T-helper 1 cell treated with Interleukin-12 subunit alpha and Interleukin-12 subunit beta and Interleukin-4 antibody, amounts not matched to agents 30 μg/mL and 1 μg/mL, for 36 hours (primary cell): Measurements from ENCODE around the gene MTURN.

Experiments
- H3K27ac Mint-ChIP-seq: one replicate; pipeline ENCODE4 v1.8.0; 2021; ENCODE audit warnings: mild to moderate bottlenecking, mixed read lengths
- H3K27me3 Mint-ChIP-seq: one replicate; pipeline ENCODE4 v1.8.0; 2021; ENCODE audit warnings: low read depth, mixed read lengths
- H3K36me3 Mint-ChIP-seq: one replicate; pipeline ENCODE4 v1.8.0; 2021; ENCODE audit warnings: low read depth, mixed read lengths
- H3K4me1 Mint-ChIP-seq: one replicate; pipeline ENCODE4 v1.8.0; 2021; ENCODE audit warnings: low read depth, mixed read lengths
- H3K4me3 Mint-ChIP-seq: one replicate; pipeline ENCODE4 v1.8.0; 2021; ENCODE audit warnings: mild to moderate bottlenecking, moderate library complexity, mixed read lengths
- H3K9me3 Mint-ChIP-seq: one replicate; pipeline ENCODE4 v1.8.0; 2021; ENCODE audit warnings: mixed read lengths

MTURN gene

DNA sequence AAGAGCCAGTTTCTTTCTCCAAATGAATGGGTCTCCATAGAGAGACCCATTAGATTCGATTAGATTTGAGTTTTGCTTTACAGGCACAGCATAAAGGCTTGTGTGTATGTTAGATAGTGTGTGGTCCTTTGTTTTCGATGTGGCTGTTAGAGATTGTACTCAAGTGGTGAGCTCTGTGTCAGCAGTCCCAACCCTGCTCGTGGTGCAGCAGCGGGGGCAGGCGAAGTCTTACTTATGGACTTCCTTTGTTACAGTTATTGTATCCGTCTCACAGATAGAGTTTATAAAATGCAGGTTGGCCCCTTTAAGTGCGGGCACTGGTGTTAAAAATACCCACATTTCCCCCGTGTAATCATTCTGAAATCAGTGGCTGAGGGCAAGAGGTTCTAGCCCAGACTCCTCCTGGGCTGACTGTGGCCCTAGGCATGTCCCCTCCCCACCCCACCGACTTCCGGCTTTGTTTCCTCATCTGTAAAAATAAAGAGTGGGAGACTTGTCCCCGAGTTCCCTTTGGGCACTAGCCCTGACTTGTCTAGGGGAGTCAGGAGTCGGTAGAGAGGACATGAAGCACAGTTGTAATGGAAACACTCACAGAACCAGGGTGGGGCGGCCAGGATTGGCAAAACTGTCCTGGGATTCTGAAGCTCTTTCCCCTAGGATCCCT, 28.6 kb downstream of the MTURN start:
- H3K27ac Mint-ChIP-seq, result peak overlapping the region; percentile 72
- H3K27me3 Mint-ChIP-seq, result peaks cover 5% of the 10 kb centered on the region
- peaks cover 33% of the 10 kb centered on the region for H3K4me1 Mint-ChIP-seq
- H3K4me3 Mint-ChIP-seq, result peak overlapping the region; percentile 25
- H3K36me3 Mint-ChIP-seq, result no peaks in the 10 kb centered on the region
- H3K9me3 Mint-ChIP-seq, result no peaks in the 10 kb centered on the region

DNA sequence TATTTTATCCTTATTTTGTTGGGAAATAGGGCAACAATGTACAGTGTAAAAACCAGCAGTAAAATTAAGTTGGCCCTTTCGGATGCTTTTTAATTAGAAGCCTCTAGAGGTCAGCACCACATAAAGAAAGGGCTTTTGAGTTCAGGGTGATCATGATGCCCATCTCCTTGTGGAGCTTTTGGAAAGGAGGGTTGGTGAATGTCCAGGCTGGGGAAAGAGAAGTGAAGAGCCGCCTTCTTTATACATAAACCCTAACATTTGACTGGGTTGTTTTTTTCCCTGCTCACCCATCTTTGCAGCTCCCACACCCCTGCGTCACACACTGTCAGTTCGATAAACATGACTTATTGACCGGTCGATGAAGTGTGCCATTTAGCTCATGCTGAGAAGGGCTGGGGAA, 29.8 kb downstream of the MTURN start:
- Mint-ChIP-seq H3K27me3 (peaks cover 5% of the 10 kb centered on the region), H3K27ac (no peak overlapping the region), H3K4me3 (no peak overlapping the region), H3K36me3 (no peaks in the 10 kb centered on the region), H3K9me3 (no peaks in the 10 kb centered on the region), H3K4me1 (peaks cover 29% of the 10 kb centered on the region)

DNA sequence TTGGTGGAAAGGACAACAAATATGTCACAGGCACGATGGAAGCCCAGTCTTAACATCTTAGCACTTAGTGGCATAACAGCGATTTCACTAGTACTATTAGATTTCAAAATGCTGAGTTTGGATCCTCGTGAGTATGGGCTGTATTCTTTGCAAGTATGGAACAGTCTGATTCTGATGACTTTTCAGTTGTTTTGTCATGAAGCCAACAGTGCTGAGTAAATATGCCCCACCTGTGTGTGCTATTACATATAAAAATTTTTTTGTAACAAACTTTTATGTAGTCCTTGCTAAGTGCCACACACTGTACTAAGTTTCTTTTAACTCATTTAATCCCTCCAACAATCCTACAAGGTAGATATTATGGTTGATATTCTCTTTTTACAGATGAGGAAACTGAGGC, 30.8 kb downstream of the MTURN start:
- no peaks in the 10 kb centered on the region for H3K36me3 Mint-ChIP-seq
- peaks cover 21% of the 10 kb centered on the region for H3K4me1 Mint-ChIP-seq
- H3K27ac Mint-ChIP-seq, result no peak overlapping the region
- no peak overlapping the region for H3K4me3 Mint-ChIP-seq
- H3K9me3 Mint-ChIP-seq, result no peaks in the 10 kb centered on the region
- peaks cover 5% of the 10 kb centered on the region for H3K27me3 Mint-ChIP-seq

DNA sequence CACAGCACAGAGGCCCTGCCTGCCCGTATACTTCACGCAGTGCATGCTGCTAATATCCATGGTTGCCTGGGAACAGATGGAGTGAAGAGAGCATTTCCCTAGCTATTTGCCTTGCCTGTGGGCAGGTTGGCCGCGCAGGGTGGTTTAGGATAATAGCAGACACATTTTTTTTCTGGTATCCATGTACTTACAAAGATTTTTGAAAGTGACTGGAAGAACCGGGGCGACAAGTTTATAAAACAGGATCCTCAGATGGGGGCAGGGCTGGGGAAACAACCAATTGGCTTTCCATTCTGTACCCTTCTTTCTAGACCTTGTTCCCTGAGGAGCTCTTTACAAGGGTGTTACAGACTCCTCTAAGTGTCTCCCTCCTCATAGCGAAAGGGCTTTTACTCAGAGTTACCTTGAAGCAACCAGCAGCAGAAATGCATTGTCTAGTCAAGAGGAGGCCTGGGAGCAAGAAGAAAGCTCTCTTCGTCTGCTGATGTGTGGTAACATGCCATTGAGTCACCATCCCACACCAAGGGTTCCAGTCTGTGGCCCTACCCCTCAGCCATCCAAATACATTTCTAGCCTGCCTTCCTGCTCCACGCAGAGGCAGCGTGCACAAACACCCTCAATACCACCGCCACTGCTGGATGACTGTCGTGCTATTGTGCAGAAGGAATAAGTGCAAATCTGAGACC, 31.5 kb downstream of the MTURN start:
- H3K9me3 Mint-ChIP-seq, result no peaks in the 10 kb centered on the region
- no peaks in the 10 kb centered on the region for H3K36me3 Mint-ChIP-seq
- peaks cover 8% of the 10 kb centered on the region for H3K27me3 Mint-ChIP-seq
- no peak overlapping the region for H3K27ac Mint-ChIP-seq
- H3K4me3 Mint-ChIP-seq, result no peak overlapping the region
- H3K4me1 Mint-ChIP-seq, result peaks cover 19% of the 10 kb centered on the region

DNA sequence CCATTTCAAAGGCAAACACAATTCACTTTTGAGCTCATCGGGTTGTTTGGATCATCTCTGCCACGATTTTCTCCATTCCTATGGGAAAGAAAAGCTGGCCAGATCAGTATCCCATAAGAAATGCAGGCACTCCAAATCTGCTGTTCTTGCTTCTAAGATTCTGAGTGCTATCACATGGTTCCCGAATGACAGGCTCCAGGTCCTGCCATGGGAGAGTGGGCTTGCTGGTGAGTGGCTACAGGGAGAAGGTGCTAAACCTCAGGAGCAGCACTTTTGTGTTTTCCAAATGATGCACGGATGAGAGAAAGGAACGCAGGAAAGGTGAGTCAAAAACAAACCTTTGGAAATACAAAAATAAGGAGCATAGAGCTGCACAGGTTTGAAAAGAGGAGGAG, 32.1 kb downstream of the MTURN start:
- H3K27ac Mint-ChIP-seq, result no peak overlapping the region
- H3K36me3 Mint-ChIP-seq, result no peaks in the 10 kb centered on the region
- H3K27me3 Mint-ChIP-seq, result peaks cover 8% of the 10 kb centered on the region
- no peak overlapping the region for H3K4me3 Mint-ChIP-seq
- no peaks in the 10 kb centered on the region for H3K9me3 Mint-ChIP-seq
- peaks cover 19% of the 10 kb centered on the region for H3K4me1 Mint-ChIP-seq

DNA sequence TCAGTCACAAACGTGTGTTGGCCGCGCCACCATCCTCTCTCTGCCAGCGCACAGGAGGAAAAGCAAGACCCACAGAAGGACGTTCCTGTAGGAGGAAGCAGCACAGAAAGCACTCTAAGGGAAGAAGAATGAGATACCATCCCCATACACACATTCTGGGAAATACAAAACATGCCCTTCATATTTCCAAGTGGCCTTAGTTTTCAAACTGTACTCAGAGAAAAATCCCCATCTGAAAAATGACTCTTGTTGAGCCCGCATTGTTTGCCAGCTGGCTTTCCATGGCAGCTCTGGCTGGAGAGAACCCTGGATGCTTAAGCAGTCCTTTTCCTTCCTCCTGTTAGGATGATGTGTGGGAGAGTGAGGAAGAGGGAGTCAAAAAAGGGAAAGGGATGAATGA, 33.1 kb downstream of the MTURN start:
- Mint-ChIP-seq H3K9me3 (no peaks in the 10 kb centered on the region), H3K4me3 (no peak overlapping the region), H3K27ac (no peak overlapping the region), H3K4me1 (peaks cover 11% of the 10 kb centered on the region), H3K36me3 (no peaks in the 10 kb centered on the region), H3K27me3 (peaks cover 8% of the 10 kb centered on the region)

DNA sequence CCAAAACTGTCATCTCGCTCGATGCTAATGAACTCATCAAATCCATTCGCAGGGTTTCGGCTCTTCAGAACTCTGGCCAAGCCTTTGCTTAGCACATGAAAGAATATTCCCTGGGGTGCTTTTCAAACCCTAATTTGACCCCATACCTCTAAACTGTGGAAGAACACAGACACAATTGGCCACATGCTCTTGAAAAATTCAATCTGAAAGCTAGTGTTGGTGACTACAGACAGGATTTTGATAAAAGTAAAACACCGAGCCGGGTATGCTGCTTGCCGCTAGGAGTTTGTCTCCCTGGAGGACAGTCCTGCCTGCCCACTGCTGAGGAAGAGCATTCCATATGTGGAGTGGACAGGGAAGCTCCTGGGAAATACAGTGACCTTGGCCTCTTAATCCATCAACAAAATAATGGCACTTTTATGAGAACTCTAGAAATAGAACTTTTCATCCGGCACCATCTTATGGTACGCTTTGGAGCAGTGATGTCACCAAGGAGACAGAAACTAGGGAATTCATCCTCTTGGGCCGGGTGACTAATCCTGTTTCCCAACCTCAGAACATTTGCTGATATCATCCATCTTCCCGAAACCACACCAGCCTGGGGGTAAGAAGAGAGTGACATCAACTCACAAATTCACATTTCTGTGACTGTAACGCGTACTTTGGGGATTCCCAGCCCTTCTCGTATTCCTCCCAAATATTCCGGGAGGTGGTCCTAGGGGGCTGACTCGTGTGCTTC, 34.2 kb downstream of the MTURN start:
- H3K4me3 Mint-ChIP-seq, result no peak overlapping the region
- no peaks in the 10 kb centered on the region for H3K9me3 Mint-ChIP-seq
- H3K27ac Mint-ChIP-seq, result no peak overlapping the region
- H3K27me3 Mint-ChIP-seq, result peaks cover 8% of the 10 kb centered on the region
- H3K4me1 Mint-ChIP-seq, result no peaks in the 10 kb centered on the region
- H3K36me3 Mint-ChIP-seq, result no peaks in the 10 kb centered on the region

DNA sequence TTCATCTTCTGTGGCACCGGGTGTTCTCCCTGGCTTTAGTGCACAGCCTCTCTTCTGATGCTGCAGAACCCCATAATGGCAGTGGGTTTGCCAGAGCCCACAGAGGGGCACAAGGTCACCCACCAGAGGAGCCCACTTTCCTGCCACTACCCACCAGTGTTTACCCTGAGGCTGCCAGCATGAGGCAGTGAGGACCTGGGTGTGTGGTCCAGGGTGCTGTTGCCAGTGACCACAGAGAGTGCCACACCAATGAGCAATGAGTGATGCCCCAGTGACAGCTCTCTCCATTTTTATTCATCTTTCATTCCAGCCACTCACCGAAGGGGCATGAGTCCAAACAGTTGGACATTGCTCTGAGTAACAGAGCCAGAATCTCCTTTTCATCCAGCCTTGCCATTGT, 34.8 kb downstream of the MTURN start:
- no peaks in the 10 kb centered on the region for H3K9me3 Mint-ChIP-seq
- no peaks in the 10 kb centered on the region for H3K36me3 Mint-ChIP-seq
- peaks cover 8% of the 10 kb centered on the region for H3K27me3 Mint-ChIP-seq
- H3K27ac Mint-ChIP-seq, result no peak overlapping the region
- no peak overlapping the region for H3K4me3 Mint-ChIP-seq
- no peaks in the 10 kb centered on the region for H3K4me1 Mint-ChIP-seq

DNA sequence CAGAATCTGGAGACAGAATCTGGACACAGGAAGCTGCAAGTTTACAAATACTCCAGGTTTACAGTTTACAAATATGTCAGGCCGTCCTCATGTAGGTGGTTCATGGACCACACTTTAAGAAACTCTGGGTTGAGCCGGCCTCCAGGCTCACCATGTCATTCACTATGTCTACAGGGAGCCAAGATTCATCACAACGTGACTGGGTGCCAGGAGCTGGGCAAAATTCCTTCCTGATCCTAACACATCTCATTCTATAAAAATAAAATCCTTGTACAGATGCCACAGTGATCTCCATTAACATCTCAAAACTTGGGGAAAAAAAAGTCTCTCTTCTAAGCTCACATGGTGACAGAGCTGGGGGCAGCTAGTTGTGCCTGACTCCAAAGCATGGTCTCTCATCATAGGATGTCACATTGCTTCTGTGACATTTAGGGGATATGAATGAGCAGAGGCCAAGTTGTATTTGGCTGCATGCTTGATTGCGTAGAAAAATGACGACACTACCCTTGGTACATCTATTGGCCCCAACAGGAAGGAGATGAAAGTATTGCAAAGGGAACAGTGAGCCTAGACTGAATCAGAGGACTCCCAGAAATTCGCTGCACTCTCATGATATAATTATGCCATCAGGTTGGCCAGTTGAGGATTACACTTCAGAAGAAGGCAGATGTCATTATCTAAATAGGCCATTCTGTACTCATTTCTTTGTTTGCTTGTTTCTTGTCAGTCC, 35.9 kb downstream of the MTURN start:
- Mint-ChIP-seq H3K36me3 (no peaks in the 10 kb centered on the region), H3K4me3 (no peak overlapping the region), H3K4me1 (no peaks in the 10 kb centered on the region), H3K27me3 (peaks cover 8% of the 10 kb centered on the region), H3K27ac (no peak overlapping the region), H3K9me3 (no peaks in the 10 kb centered on the region)

DNA sequence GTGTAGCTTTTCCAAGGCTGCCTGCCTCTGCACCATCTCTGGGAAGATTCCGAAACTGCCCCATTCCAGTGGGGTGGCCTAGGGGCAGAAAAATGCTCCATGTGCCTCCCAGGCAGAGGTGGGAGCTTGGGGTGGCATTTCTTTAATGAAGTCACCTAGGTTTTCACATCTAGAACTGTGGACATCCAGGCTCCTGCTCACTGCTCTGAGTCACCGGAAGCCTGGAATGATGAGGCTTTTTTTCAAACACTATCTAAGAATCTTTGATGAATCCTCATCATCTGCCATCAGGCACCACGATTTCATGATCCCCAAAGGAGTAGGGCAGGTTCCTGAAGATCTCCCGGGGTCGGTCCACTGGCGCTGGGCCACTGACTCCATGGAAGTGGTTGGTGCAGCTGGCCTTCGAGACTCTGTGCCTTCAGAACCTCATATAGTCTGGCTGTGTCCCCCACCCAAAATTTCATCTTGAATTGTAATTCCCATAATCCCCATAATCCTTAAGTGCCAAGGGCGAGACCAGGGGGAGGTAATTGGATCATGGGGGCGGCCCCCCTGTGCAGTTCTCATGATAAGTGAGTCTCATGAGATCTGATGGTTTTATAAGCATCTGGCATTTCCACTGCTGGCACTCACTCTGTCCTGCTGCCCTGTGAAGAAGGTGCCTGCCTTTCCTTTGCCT, 37.1 kb downstream of the MTURN start:
- Mint-ChIP-seq H3K4me1 (no peaks in the 10 kb centered on the region), H3K4me3 (no peak overlapping the region), H3K9me3 (no peaks in the 10 kb centered on the region), H3K27me3 (peaks cover 6% of the 10 kb centered on the region), H3K27ac (no peak overlapping the region), H3K36me3 (no peaks in the 10 kb centered on the region)

DNA sequence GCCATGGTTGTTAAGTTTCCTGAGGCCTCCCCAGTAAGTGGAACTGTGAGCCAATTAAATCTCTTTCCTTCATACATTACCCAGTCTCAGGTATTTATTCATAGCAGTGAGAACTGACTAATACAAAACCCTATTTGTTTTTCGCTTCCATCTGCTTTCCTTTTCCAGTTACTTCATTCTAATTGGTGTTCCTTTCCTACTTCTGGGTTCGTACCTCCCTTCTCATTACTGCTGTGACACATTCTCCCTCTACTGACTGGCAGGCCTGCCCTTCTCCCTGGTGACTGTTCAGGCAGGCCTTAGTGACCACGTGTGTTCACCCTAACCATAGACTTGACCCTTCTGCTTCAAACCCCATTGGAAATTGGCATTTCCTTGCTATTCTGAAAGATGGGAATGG, 37.7 kb downstream of the MTURN start:
- no peaks in the 10 kb centered on the region for H3K9me3 Mint-ChIP-seq
- H3K4me1 Mint-ChIP-seq, result no peaks in the 10 kb centered on the region
- no peaks in the 10 kb centered on the region for H3K36me3 Mint-ChIP-seq
- peaks cover 3% of the 10 kb centered on the region for H3K27me3 Mint-ChIP-seq
- no peak overlapping the region for H3K4me3 Mint-ChIP-seq
- no peak overlapping the region for H3K27ac Mint-ChIP-seq

DNA sequence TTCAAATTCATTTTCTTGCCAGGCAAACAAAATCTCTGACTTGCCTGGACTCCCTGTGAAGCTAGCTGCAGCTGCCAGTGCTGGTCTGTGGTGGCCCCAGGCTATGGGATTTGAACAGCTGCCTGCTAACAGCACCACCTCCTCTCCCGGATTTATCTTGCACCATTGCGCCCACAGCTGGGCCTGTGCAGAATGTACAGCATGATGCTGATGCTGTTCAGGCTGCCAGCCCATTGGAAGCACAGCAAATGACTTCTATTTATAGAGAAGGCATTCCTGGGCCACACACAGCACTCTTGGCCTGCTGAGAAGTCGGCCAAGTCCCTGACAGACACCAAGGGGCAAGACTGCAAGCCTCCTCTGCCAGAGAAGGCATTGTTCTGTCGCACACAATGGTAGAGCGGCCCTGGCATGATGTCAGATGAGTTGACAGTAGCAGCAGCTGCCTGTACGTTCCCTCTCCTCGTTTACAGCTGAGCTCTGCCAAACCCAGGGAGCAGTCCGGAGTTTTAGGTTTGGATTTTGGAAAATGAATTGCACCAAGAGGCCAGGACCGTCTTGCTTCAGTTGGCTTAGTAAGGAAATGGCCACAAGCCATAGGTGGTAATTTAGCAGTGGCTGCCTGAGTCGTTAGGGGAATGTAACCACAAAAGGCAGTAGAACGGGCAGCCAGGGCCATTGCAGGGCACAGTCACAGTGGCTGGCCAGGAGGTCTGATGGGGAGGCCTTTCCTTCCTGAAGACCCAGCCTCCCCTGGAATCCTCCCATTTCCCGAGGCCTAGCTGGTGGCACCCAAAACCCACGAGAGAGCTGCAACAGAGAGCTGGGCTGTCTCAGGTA, 38.5 kb downstream of the MTURN start:
- no peaks in the 10 kb centered on the region for H3K4me1 Mint-ChIP-seq
- H3K27me3 Mint-ChIP-seq, result peaks cover 3% of the 10 kb centered on the region
- H3K9me3 Mint-ChIP-seq, result no peaks in the 10 kb centered on the region
- H3K4me3 Mint-ChIP-seq, result no peak overlapping the region
- H3K36me3 Mint-ChIP-seq, result no peaks in the 10 kb centered on the region
- H3K27ac Mint-ChIP-seq, result no peak overlapping the region

DNA sequence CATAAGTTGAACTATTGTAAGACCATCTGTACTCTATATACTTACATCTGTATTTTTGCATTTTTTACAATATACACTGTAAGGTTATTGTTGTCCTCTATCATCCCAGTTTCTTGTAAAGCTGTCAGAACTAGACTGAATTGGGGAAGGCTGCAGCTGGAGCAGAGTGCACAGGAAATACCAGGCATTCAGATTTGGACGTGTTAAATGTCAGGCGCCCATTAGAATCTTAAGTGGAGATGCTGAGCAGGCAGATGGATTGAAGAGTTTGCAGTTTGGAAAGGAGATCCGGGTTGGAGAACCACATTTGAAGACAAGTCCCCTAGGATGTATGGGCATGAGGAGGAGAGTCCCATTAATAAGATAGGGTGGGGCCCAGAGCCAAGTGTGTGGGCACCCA, 40.4 kb downstream of the MTURN start:
- Mint-ChIP-seq H3K4me1 (peaks cover 7% of the 10 kb centered on the region), H3K36me3 (no peaks in the 10 kb centered on the region), H3K27ac (no peak overlapping the region), H3K27me3 (peaks cover 3% of the 10 kb centered on the region), H3K9me3 (no peaks in the 10 kb centered on the region), H3K4me3 (no peak overlapping the region)
